ENCODE results near the gene RASGRF2.
"Not testable (repeated sequence)": the region's sequence is repeated elsewhere in the genome, so short reads cannot be mapped to it uniquely, and the experiment has no call there.

The RASGRF2 gene

DNA sequence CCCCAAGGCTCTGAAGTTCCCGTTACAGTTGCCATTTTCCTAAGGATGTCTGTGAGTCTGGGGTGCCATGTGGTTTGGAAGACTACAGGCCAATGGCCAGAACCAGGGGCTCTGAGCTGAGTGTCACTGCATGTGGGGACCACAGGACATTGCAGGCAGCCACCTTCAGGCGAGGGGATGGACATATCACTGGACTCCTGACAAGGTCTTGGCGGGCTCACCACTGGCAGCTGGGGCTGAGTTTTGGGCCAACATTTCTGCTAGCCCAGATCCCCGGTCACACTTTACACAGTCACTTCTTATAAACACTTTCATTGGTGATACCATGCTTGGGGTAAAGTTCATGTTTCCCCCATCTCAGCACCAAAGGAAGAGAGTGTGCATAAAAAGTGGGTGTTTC is 109.8 kb downstream of the RASGRF2 start:
- DNase-seq (ENCODE audit: low read depth in 2 of 2) = no peak

DNA sequence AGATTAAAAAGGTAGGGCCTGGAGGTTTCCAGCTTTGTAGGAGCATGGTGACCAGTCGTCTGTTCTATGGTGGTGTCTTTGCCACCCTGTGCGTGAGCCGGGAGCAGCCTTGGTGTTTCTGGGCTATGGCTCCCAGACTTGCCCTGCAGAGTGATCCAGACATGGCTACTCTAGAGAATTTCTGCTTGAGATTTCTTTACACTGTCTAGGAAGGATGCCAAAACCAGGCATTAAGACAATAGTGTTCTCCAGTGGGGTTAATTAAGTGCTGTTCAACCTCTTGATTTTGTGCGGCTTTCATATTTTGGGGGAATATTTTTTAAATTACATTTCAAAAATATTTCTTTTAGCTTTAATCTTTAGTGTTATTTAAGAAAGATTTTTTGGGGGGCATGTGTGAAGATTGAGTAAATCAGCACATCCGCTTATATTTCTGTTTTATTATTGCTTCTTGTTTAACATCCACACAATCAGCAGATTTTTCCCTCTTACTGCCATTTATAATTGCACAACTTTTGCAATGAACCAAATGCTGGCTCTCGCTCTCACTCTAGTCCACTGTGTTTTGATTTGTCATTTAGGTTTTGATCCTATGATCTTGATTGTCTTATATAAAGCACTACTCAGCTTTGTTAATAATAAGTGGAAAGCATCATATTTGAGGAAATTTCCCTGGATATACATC is 110.5 kb downstream of the RASGRF2 start:
- DNase-seq (ENCODE audit: low read depth in 2 of 2) = no peak

DNA sequence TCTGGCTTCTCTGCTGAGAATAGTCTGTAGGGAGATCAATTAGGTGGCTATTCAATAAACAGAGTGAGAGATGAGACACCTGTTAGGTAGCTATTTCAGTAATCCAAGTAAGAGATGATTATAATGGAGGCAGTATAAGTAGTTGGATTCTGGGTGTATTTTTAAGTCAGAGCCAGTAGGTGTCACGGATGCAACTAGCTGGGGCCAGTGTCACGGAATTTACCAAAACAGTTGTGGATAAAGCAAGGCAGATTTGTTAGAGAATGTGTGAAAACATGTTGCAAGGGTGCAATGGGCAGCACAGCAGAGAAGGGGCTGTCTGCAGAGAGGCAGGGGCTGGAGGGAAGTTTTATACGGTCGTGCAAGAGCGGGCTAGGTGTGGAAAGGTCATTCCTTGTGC is 114.9 kb downstream of the RASGRF2 start:
- no peak for DNase-seq (ENCODE audit: low read depth in 2 of 2)

DNA sequence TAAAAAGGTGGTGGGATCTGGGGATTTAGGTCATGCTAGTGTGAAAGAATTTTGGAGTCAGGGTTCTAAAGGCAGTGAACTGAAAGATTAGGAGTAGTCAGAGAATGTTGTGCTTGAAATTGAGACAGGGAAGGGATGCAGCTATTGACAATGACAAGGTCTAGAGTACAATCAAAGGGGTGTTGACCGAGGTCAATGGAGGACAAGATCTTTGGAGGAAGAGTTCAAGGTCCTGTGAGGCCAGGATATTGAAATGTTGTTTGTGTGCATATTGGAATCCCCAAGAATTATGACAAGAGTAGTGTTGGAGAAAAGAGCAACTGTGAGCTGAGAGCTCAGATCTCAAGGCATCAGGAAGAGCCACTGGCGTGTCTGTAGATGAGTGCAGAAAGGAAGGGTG is 116.9 kb downstream of the RASGRF2 start:
- no peak for DNase-seq (ENCODE audit: low read depth in 2 of 2)

DNA sequence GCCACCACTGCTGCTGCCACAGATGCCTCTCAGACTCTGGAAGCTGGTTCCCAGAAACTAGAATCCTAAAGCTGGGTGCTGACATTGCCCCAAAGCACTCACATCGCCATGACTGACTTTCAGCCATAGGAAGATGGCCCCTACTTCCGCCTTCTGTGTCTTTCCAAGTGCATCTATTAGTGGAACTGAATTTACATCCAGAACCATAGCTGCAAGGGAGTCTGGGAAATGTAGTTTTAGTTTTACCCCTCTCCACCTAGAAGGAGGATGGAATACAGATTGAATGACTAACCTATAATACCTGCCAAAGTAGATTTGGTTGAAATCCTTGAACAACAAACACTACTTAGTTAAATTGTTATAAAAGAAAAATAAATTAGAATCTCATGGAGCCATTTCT is 118.8 kb downstream of the RASGRF2 start:
- DNase-seq (ENCODE audit: low read depth in 2 of 2) = no peak

DNA sequence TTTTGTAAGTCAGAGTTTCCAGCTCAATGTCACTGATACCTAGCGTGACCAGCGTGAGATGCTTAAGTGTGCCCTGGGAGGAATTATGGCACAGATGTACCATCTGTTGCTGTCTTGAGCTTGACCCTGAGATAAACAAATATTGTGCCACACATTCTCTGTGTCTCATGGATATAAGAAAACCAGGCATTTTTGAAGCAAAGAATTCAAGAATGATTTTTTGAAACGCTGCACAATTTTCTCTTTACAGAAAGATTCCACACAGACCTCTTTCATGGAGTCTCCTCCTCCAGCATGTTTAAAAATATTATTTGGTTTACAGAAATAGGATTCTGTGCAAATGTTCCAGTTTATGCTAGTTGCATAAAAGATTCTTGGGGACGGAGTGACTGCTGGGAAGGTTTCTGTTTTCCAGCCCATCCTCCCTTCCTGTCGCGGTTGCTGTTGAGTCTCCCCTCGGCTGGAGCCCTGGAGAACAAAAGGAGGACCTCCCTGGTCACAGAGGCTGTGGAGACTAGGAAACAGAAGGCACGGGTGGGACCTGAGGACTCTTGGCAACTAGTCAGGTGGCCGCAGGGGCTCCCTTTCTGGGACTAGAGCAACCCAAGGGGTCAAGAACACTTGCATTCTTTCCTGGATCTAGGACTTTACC is 120.8 kb downstream of the RASGRF2 start:
- no peak for DNase-seq (ENCODE audit: low read depth in 2 of 2)

DNA sequence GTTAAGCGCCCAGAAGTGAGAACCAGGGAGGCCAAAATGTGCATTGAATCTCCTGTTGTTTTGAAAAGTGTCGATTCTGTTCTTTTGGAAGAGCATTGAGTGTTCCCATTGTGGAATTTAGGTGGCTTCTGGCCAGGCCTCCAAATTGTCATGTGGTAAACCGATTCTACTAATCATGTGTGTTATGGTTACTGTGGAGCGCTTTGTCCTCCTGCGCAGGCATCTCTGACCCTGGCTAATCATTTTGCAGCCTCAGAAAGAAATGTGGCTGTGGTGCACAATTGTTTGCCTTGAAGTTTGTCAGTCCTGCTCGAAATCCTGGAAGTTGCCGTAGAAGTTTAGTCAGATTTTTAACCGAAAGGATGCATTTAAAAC is 121.3 kb downstream of the RASGRF2 start:
- no peak for DNase-seq (ENCODE audit: low read depth in 2 of 2)

DNA sequence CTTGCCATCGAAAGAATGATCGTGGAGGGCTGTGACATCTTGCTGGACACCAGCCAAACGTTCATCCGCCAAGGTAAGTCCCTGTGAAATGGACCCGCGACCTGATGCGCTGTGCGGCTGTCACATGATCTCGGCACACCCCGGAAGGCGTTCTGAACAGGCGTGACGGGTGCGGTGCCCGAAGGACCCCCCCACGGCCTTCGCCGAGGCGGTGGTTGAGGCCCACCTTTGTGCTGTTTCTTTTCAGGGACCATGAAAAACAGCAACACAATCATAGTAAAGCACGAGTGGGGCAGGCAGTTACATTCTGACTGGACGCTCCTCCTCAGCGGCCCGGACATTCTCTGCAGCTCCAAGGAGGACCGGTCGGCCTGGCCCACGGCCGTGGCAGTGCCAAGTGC is 126.7 kb downstream of the RASGRF2 start:
- no peak for DNase-seq (ENCODE audit: low read depth in 2 of 2)

DNA sequence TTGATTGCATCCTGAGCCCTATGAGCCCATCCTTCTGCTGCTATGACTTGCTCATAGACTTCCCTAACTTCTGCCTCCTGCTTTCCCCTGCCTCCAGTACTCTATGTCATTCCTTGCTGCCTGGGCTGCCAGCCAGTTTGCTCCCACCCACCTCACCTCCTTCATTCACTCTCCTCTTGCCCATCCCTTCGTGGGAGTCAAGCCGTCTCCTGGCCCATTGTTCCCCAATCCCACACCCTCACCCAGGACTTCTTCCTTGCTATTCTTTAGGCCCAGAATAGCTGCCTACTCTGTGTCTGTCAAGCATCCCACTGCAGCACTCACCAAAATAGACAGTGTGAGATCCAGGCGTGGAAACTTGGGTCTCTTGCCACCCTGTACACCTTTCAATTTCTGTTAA is 131.0 kb downstream of the RASGRF2 start:
- DNase-seq (ENCODE audit: low read depth in 2 of 2) = no peak

DNA sequence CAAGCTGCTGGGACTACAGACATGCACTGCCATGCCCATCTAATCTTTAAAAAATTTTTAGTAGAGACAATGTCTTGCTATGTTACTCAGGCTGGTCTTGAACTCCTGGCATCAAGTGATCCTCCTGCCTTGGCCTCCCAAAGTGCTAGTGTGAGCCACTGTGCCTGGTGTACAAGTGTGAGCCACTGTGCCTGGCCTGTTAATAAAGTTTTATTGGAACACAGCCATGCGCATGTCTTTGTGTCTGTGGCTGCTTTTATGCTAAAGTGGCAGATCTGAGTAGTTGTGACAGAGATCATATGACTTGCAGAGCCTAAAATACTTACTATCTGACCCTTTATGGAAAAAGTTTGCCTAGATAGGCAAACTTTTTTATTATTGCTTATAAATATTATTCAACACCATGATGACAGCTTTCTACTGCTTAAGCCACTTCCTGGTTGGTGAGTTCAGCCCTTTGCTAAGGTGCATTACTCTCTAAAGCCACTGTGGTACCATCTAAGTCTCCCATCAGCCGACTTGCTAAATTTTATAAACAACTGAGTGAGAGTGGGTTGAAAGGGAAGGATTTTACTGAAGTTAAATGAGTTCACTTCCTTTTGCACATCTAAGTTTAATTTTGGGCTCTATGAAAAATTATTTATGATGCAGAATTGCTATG is 133.5 kb downstream of the RASGRF2 start:
- DNase-seq (ENCODE audit: low read depth in 2 of 2) = no peak

DNA sequence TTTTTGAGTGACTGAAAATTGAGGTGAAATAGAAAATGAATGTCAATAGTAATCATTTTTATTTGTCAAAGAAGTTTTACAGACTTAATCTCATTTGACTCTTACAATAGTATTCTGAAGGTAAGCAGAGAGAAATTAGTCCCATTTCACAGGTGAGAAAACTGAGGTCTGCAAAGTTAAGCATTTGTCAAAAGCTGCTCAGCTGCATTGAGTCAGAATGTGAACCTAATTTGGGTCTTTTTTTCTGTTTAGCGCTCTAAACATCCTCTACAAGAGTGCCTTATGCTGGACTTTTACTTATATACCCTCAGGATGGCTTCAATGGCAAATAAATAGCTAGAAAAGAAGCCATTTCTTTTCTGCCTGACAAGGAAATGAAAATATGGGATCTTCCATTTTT is 135.7 kb downstream of the RASGRF2 start:
- no peak for DNase-seq (ENCODE audit: low read depth in 2 of 2)

DNA sequence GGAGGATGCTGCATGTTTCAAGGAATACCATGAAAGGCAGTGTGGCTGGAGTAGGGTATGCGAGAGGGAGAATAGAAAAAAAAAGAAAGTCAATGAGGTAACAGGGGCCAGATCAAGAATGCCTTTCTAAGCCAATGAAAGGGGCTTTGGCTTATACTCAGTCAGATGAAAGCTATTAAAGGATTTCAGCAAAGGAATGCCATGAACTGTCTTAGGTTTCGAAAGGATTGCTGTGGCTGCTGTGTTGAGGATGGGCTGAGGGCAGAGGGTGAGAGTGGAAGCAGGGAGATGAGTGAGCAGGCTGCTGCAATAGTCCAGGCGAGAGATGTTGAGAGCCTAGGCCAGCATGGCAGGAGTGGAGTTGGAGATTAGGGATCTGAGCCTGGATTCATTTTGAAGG is 137.6 kb downstream of the RASGRF2 start:
- no peak for DNase-seq (ENCODE audit: low read depth in 2 of 2)

DNA sequence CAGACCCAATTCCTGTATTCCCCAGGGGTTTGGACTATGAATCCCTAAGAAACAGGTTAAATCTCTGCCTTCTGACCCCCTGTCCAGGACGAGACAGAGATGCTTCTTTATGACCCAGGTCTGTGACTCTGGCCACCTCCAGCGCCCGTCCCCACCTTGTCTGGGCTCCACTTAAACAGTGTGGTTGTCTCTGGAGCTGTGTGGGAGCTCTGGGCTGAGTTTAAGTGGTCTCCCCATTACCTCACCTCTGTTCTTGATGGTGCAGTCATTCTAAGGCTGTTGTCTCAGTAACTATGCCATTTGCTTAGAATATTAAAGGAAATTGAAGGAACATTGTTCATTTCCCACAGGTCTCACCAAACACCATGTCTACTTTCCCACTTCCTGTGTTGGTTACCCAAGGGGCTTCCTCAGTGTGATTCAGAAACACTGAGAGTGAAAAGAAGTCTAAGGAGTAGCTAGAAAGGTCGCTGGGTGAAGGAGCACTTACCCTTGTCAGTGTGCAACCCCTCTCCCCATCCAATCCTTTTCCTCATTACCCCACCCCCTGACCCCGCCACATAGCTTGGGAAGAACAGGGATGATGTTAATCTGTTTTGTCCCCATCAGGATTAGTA is 145.2 kb downstream of the RASGRF2 start:
- DNase-seq (ENCODE audit: low read depth in 2 of 2) = no peak

DNA sequence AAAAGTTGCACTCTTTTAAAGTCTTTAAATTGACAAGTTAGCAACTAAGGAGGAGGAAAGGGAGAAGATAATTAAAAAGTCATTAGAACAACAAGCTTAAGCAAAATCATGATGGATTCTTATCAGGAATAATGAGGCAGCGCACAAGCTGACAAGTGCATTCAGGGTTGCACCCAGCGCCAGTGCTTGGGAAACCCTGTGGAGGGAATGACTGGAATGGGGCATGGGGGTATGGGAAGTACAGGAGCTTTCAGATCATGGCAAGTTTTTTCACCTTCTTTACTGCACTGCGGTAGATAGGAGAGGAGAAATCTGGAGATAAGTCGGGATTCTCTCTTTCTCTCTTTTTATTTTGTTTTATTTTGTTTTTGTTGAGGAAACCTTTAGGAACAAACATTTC is 155.1 kb downstream of the RASGRF2 start:
- no peak for DNase-seq (ENCODE audit: low read depth in 2 of 2)

DNA sequence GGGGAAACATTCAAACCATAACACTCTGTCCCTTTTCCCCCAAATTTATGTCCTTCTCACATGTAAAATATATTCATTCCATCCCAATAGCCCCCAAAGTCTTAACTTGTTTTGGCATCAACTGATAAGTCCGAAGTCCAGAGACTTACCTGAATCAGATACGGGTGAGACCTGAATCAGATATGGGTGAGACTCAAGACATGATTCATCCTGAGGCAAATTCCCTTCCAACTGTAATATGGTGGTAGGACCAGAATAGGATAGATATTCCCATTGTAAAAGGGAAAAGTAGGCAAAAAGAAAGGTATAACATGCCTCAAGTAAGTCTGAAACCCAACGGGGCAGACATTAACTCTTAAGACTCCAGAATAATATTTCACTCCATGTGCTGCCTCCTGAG is 157.4 kb downstream of the RASGRF2 start:
- no peak for DNase-seq (ENCODE audit: low read depth in 2 of 2)

DNA sequence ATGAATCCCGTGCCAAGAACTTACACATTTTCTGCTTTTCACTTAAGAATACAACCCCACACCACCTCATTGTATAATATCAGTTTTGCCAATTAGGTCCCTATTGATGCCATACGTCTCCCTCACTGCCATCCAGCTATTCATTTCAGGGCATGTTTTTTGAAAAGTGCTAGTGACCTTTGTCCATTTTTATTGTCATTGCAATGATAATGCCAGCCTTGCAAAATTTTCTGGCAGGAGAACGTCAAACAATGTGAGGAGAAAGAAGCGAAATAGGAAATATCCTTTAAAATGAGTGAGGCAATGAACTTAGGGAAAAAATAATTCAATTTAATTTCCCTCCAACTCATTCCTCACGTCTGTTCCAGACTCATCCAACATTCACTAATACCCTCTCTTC is 161.1 kb downstream of the RASGRF2 start:
- no peak for DNase-seq (ENCODE audit: low read depth in 2 of 2)

DNA sequence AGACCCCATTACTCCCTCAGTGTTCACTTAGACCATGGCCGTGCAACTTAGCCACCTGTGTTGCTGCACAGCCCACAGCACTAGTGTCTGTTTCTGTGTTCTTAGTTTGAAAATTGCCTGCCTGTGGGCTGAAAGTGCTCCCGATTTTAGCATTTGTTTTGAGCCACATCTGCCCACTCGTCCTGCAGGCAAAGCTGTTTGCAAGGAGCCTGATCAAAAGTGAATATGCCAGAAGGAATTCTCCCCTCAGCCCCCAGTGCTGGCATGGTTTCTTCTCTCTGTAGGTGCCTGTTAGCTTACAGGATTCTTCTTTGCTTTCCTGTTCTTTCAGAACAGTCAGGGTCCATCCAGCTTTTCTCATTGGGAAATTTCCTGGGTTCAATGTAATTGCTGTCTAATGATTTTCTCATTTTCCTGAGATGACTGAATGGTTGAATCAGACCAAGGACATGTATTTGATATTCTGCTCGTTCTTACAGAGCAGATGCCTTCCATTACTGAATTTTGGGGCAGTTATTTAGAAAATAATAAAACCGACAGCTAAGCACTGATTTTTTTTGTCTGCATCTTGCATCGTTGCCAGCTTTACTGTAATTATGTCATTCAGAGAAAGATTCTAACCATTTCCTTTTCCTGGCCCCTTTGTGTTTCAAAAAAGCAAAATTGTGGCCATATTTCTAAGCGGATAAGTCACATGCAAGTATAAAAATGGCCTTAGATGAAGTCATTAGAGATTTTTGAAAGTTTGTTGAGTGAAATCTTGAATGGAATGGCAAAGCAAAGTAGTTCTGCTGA is 161.9 kb downstream of the RASGRF2 start:
- no peak for DNase-seq (ENCODE audit: low read depth in 2 of 2)

DNA sequence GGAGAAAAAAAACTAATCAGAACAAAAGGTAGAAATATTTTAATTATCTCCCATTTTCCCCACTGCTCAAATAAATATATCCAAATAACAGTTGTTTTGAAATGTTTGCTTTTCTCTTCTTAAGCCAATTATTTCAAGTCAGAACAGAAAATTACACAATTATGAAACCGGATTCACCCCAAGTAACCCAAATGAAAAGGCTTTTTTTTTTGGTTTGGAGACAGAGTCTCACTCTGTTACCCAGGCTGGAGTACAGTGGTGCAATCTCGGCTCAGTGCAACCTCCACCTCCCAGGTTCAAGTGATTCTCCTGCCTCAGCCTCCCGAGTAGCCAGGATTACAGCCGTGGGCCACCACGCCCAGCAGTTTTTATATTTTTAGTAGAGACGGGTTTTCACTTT is 164.5 kb downstream of the RASGRF2 start:
- DNase-seq (ENCODE audit: low read depth in 2 of 2) = not testable (repeated sequence)

DNA sequence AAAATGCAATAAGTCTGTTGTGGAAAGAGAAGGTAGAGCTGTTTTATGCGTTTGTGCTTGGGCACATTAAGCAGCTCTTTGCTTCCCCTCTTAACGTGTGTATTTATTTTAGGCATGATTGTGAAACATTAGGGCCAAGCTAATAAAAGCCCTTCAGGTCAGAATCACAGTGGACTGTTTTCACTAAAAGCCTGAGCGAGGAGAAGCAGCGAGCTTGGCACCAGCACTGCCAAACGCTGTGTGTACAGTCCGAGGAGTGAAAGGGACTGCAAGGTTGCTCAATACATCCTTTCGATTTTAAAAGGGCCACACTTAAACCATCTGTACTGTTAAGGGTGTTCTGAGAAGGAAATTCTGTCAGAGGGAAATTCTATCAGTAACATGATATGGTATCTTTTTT is 165.8 kb downstream of the RASGRF2 start:
- no peak for DNase-seq (ENCODE audit: low read depth in 2 of 2)

DNA sequence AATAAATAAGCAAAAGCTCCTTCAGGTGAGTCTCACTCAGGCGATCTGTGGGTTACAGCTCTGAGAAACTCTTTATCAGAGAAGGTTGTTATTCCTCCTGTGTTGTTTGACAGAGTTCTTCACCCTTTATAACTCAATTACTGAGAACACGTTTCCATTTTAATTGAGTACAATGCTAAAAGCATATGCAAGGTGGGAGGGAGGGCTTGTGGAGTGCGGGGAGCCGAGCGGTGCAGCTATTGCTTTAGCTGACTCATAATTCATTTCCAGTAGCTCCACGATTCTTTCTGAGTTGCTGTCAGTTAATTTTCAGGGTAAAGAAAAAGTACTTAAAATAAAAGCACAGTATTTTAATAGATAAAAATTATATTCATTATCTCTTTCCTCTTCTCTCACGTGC is 168.3 kb downstream of the RASGRF2 start:
- no peak for DNase-seq (ENCODE audit: low read depth in 2 of 2)

DNA sequence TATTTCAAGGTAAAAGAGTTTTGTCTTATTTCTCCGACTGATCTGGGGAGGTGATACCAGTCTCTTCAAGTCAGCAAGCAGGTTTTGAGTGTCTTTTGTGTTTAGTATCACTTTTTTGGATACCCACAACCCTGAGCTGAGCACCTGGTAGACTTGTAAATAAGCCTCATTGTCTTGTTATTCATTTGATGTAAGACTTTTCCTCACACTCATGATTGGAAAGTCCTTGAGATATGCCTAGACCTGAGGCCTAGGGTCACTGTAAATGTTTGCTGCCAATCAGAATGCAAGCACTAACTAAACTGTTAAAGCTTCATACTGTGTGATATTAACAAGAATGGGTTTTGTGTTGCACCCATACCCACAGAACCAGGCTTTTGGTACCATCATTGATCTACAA is 172.2 kb downstream of the RASGRF2 start:
- DNase-seq (ENCODE audit: low read depth in 2 of 2) = no peak

DNA sequence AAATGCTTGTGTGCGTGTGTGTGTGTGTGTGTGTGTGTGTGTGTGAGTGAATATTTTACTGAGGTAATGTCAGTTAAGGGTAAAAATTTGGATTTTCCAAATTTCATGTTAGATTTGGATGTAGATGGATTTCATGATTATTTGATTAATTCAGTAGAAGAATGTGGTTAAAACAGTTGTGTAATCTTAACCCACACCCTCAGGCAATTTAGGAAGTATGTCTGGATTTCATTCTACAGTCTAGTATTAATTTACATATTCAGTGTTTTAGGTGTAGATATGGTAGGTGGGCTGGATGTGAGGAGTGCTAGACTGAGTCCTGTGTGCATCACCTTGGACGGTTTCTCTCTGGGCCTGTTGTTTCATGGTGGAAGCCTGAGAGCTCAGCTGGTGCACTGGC is 173.9 kb downstream of the RASGRF2 start:
- no peak for DNase-seq (ENCODE audit: low read depth in 2 of 2)

All from stimulated activated CD4-positive, alpha-beta T cell treated with anti-CD3 and anti-CD28 coated beads, Interleukin-4, amount 100 ng/mL, for 48 hours (primary cell).